Placental pericyte (primary cell): Measurements from ENCODE around the gene FAP. TPM values are rescaled to one million over a fixed set of nuclear protein-coding genes. Genes with fewer than 3 reads are reported as not detected.

Experiments
- total RNA-seq: library from RNA; depleted of rRNA; stranded (reverse); fragments of >200 nt; gene quantifications from 2 replicates; pipeline ENCODE4 v1.2.3, GENCODE V29; 2012

The FAP gene
- 247 and 272 TPM in 2 replicates for total RNA-seq

GRCh38 chr2:162243294-162243693 is at the start of gene FAP:
FAP (minus strand) TSS chr2:162243445; CDS start chr2:162243327, 118 bp downstream.

GRCh38 chr2:162152147-162152546 is 91.1 kb downstream of the FAP start, which contains the start of gene GCG:
GCG (minus strand) TSS chr2:162152247; CDS start chr2:162149178, 3,069 bp downstream.

Other genes starting within 250 kb of the FAP start
- 71.4 and 636 TPM in 2 replicates for gene DPP4, start 169.2 kb downstream of the FAP start, total RNA-seq
- not detected in 2 replicates for gene GCG, start 91.2 kb downstream of the FAP start, total RNA-seq
- gene IFIH1, start 75.2 kb upstream of the FAP start, total RNA-seq = 4.6 and 9.3 TPM in 2 replicates
- 1.1 and 1.8 TPM in 2 replicates for gene GCA, start 100.7 kb upstream of the FAP start, total RNA-seq